T-cell (primary cell): ENCODE measurements around the gene OSBP2. TPM values are rescaled to one million over a fixed set of nuclear protein-coding genes. Genes with fewer than 3 reads are reported as not detected.
"Not testable (repeated sequence)": the region's sequence is repeated elsewhere in the genome, so short reads cannot be mapped to it uniquely, and the experiment has no call there.

Source experiments
- ATAC-seq, 4 experiments: fragments of 200-7000 bp in 3 of 4; fragments of 150-1000 bp in 1 of 4; cut with Tn5 transposase; replicated peaks in 1 of 4; 1 replicate in 3 of 4; 2 replicates in 1 of 4; pipeline ENCODE4 v1.10.0; 2021; ENCODE audit warnings: moderate library complexity in 3 of 4, mild to moderate bottlenecking in 2 of 4, moderate number of reproducible peaks in 1 of 4
- CTCF ChIA-PET, 2 donors: fragments of 300-600 bp; sonication (Branson Sonifier 250); formaldehyde crosslinking; loops; one replicate each; lab custom pipeline; 2022; ENCODE audit warnings: antibody characterized with exemption in 2 of 2; lab: Charles Lee
- POLR2A ChIA-PET, 2 donors: fragments of 300-600 bp; sonication (Branson Sonifier 250); formaldehyde crosslinking; loops; one replicate each; lab custom pipeline; 2022; ENCODE audit warnings: antibody characterized with exemption in 2 of 2; lab: Charles Lee
- DNase-seq, 35 experiments: peaks; one replicate each; pipeline versions ENCODE4 v3.0.0 to v3.0.0-alpha.2; 2013 to 2023
- H3K27ac ChIP-seq: one replicate; pipeline ENCODE4 v1.5.1; 2013; ENCODE audit warnings: low read length
- H3K27me3 ChIP-seq, 2 experiments: replicated peaks in 1 of 2; 1 replicate in 1 of 2; 2 replicates in 1 of 2; pipeline versions ENCODE4 v1.6.1 to v1.7.0; 2013; ENCODE audit warnings: low read length in 1 of 2, mixed read lengths in 1 of 2; ENCODE audit not compliant: control insufficient read depth in 2 of 2, insufficient read depth in 2 of 2; ENCODE audit errors: extremely low read depth in 1 of 2
- H3K36me3 ChIP-seq, 2 donors: 1 replicate in 1 of 2; 2 replicates in 1 of 2; pipeline versions ENCODE4 v1.6.1 to v1.7.0; 2013; ENCODE audit warnings: low read length in 1 of 2; ENCODE audit not compliant: control insufficient read depth in 2 of 2, insufficient read depth in 1 of 2; ENCODE audit errors: extremely low read depth in 1 of 2
- H3K4me1 ChIP-seq, 2 experiments: 1 replicate in 1 of 2; 2 replicates in 1 of 2; pipeline versions ENCODE4 v1.6.1 to v1.7.0; 2013; ENCODE audit warnings: low read length in 2 of 2, mixed read lengths in 1 of 2; ENCODE audit not compliant: insufficient read depth in 2 of 2, control insufficient read depth in 1 of 2; ENCODE audit errors: extremely low read depth in 1 of 2
- H3K4me3 ChIP-seq, 2 donors: 1 replicate in 1 of 2; 2 replicates in 1 of 2; pipeline versions ENCODE4 v1.5.1 to v1.7.0; 2013; ENCODE audit warnings: mild to moderate bottlenecking in 2 of 2, low read length in 1 of 2, moderate library complexity in 1 of 2; ENCODE audit not compliant: control insufficient read depth in 1 of 2; ENCODE audit errors: extremely low read depth in 1 of 2
- H3K9me3 ChIP-seq: 2 replicates; pipeline ENCODE4 v1.7.0; 2013
- H3K27ac Mint-ChIP-seq, 2 donors: one replicate each; pipeline ENCODE4 v1.8.0; 2020 to 2021; ENCODE audit warnings: mild to moderate bottlenecking in 2 of 2, mixed read lengths in 2 of 2
- H3K27me3 Mint-ChIP-seq, 2 donors: one replicate each; pipeline ENCODE4 v1.8.0; 2021 to 2022; ENCODE audit warnings: mixed read lengths in 2 of 2
- H3K36me3 Mint-ChIP-seq: one replicate; pipeline ENCODE4 v1.8.0; 2021; ENCODE audit warnings: mixed read lengths
- H3K4me1 Mint-ChIP-seq, 3 donors: one replicate each; pipeline ENCODE4 v1.8.0; 2020 to 2022; ENCODE audit warnings: mixed read lengths in 3 of 3, mild to moderate bottlenecking in 1 of 3
- H3K4me3 Mint-ChIP-seq, 3 donors: one replicate each; pipeline ENCODE4 v1.8.0; 2020 to 2022; ENCODE audit warnings: mild to moderate bottlenecking in 3 of 3, mixed read lengths in 3 of 3, moderate library complexity in 3 of 3
- H3K9me3 Mint-ChIP-seq, 3 donors: one replicate each; pipeline ENCODE4 v1.8.0; 2020 to 2022; ENCODE audit warnings: mixed read lengths in 3 of 3
- WGBS: methylation state at CpG from one replicate; pipeline ENCODE4 v1.1.5; 2013; ENCODE audit warnings: missing lambda C conversion rate; ENCODE audit not compliant: insufficient coverage; 5-methylcytosine and 5-hydroxymethylcytosine counted together
- total RNA-seq, 35 experiments: library from RNA in 6 of 35; stranded (reverse) in 6 of 35; fragments of 120-200 nt in 1 of 35; gene quantifications; one replicate each; pipeline versions ENCODE4 v1.2.1 to v1.2.4 and lab custom pipeline; 2013 to 2026

OSBP2 gene
- total RNA-seq, 5 donors from 2014 or later (not counting 1 experiment from before 2014, with no cell fraction given) = 1.6 to 2.8 (median 2.1) TPM

GRCh38 chr22:30709980-30710379 is 15.3 kb downstream of the OSBP2 start:
- H3K9me3 Mint-ChIP-seq, H3K9me3 ChIP-seq, H3K27me3 ChIP-seq, CTCF ChIA-PET, H3K36me3 ChIP-seq, POLR2A ChIA-PET, H3K27ac ChIP-seq, H3K36me3 Mint-ChIP-seq, H3K4me3 Mint-ChIP-seq, H3K27me3 Mint-ChIP-seq, H3K4me3 ChIP-seq: not testable (repeated sequence)
- ATAC-seq (peak in 3 of 4 experiments; percentile 27 to 58 (median 48)), DNase-seq (peak in 12 of 35 experiments; percentile 10 to 48 (median 23))
- Mint-ChIP-seq H3K27ac (peak overlapping the region in 1 of 2 donors; percentile 44), H3K4me1 (peaks cover 0 to 18% (median 11%) of the 10 kb centered on the region in 3 donors)
- H3K4me1 ChIP-seq = peaks cover 0 to 23% of the 10 kb centered on the region in 2 experiments
- WGBS = no CpG with 5 or more reads among the region's 6 CpGs

GRCh38 chr22:30712094-30712493 is 17.4 kb downstream of the OSBP2 start:
- no peaks in the 10 kb centered on the region for H3K27me3 ChIP-seq
- H3K27ac ChIP-seq = no peak overlapping the region
- no peaks in the 10 kb centered on the region for H3K9me3 ChIP-seq
- ChIA-PET POLR2A (no interaction called here), CTCF (no interaction called here)
- peaks cover 0 to 9% (median 7%) of the 10 kb centered on the region in 3 donors for H3K4me1 Mint-ChIP-seq
- ATAC-seq (no peak), DNase-seq (no peak)
- H3K4me1 ChIP-seq = peaks cover 0 to 8% of the 10 kb centered on the region in 2 experiments
- H3K36me3 ChIP-seq = no peaks in the 10 kb centered on the region
- no peak overlapping the region for H3K4me3 Mint-ChIP-seq
- H3K9me3 Mint-ChIP-seq = no peaks in the 10 kb centered on the region
- no CpG with 5 or more reads among the region's 1 CpG for WGBS
- peaks cover 2 to 8% of the 10 kb centered on the region in 2 donors for H3K27me3 Mint-ChIP-seq
- no peak overlapping the region for H3K4me3 ChIP-seq
- no peak overlapping the region for H3K27ac Mint-ChIP-seq
- no peaks in the 10 kb centered on the region for H3K36me3 Mint-ChIP-seq

- no peak overlapping the region for H3K27ac ChIP-seq
- Mint-ChIP-seq H3K4me3 (no peak overlapping the region), H3K9me3 (no peaks in the 10 kb centered on the region), H3K36me3 (no peaks in the 10 kb centered on the region), H3K27me3 (peaks cover 2 to 8% of the 10 kb centered on the region in 2 donors), H3K27ac (no peak overlapping the region), H3K4me1 (peaks cover 0 to 9% (median 7%) of the 10 kb centered on the region in 3 donors)
- H3K9me3 ChIP-seq = no peaks in the 10 kb centered on the region
- DNase-seq (no peak), ATAC-seq (no peak)
- no peak overlapping the region for H3K4me3 ChIP-seq
- H3K4me1 ChIP-seq = peaks cover 0 to 8% of the 10 kb centered on the region in 2 experiments
- ChIA-PET POLR2A (no interaction called here), CTCF (no interaction called here)
- no CpG with 5 or more reads among the region's 2 CpGs for WGBS
- peaks cover 0 to 3% of the 10 kb centered on the region in 2 experiments for H3K27me3 ChIP-seq
- no peaks in the 10 kb centered on the region for H3K36me3 ChIP-seq
These were observed 19.4 kb downstream of the OSBP2 start for GRCh38 chr22:30714062-30714461.

DNA sequence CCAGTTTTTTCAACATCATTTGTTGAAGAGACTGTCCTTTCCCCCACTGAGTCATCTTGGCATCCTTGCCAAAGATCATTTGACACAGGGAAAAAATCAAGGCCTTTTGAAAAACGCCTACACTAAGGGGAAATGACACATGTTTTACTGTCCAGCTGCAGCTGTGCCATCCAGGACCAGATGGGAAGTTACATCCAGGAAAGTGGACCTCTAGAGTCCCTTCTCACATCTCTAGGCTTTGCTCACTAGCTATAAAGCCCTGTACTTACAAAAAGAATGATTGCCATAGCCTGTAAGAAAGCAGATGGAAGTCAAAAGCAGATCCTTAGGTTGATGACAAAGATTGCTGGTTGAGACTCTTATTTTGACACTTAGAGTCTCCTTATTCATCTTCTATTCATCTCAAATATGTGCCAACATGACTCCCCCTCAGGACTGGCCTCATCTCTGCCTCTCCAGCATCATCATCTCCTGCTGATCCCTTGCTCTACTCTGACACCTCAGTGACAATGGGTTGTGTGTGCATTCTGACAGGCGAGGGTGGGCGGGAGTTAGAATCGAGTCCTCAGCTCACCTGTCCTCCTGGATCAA is 22.8 kb downstream of the OSBP2 start:
- Mint-ChIP-seq H3K27me3 (peaks cover 2 to 8% of the 10 kb centered on the region in 2 donors), H3K27ac (no peak overlapping the region), H3K4me3 (no peak overlapping the region), H3K4me1 (no peaks in the 10 kb centered on the region), H3K36me3 (no peaks in the 10 kb centered on the region), H3K9me3 (no peaks in the 10 kb centered on the region)
- ChIA-PET CTCF (no interaction called here), POLR2A (no interaction called here)
- Histone ChIP-seq H3K9me3 (no peaks in the 10 kb centered on the region), H3K4me3 (no peak overlapping the region), H3K36me3 (no peaks in the 10 kb centered on the region), H3K27ac (no peak overlapping the region), H3K4me1 (no peaks in the 10 kb centered on the region), H3K27me3 (peaks cover 0 to 3% of the 10 kb centered on the region in 2 experiments)
- 60% methylated on average over 1 of the region's 4 CpGs for WGBS
- DNase-seq (no peak), ATAC-seq (no peak)

DNA sequence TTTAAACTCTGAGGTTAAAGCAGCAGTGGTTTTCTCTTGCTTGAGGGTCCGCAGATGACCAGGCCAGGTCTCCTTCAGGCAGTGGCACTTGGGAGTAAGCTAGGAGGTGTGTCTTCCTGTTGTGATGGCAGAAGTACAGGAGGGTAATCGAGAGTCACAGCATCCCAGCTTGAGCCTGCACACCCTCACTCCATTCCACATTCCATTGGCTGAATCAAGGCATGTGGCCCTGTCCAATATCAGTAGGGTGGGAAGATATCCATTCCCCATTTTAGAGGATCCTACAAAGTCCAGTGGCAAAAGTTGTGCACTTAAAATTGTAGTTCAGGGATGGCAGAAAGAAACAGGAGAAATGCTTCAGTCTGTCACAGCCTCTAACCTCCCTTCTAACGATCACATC is 23.3 kb downstream of the OSBP2 start:
- Histone ChIP-seq H3K9me3 (no peaks in the 10 kb centered on the region), H3K4me3 (no peak overlapping the region), H3K4me1 (no peaks in the 10 kb centered on the region), H3K36me3 (no peaks in the 10 kb centered on the region), H3K27me3 (peaks cover 0 to 3% of the 10 kb centered on the region in 2 experiments), H3K27ac (no peak overlapping the region)
- H3K9me3 Mint-ChIP-seq = no peaks in the 10 kb centered on the region
- no peaks in the 10 kb centered on the region for H3K4me1 Mint-ChIP-seq
- H3K36me3 Mint-ChIP-seq = no peaks in the 10 kb centered on the region
- ChIA-PET POLR2A (no interaction called here), CTCF (no interaction called here)
- H3K27ac Mint-ChIP-seq = no peak overlapping the region
- no peak overlapping the region for H3K4me3 Mint-ChIP-seq
- DNase-seq (no peak), ATAC-seq (no peak)
- WGBS = no CpG with 5 or more reads among the region's 3 CpGs
- H3K27me3 Mint-ChIP-seq = peaks cover 2 to 8% of the 10 kb centered on the region in 2 donors

- Mint-ChIP-seq H3K4me1 (no peaks in the 10 kb centered on the region), H3K36me3 (no peaks in the 10 kb centered on the region), H3K27ac (no peak overlapping the region), H3K9me3 (no peaks in the 10 kb centered on the region), H3K4me3 (no peak overlapping the region), H3K27me3 (peaks cover 2 to 8% of the 10 kb centered on the region in 2 donors)
- DNase-seq (no peak), ATAC-seq (no peak)
- CTCF ChIA-PET = no interaction called here
- Histone ChIP-seq H3K36me3 (no peaks in the 10 kb centered on the region), H3K4me3 (no peak overlapping the region), H3K27ac (no peak overlapping the region), H3K27me3 (peaks cover 0 to 3% of the 10 kb centered on the region in 2 experiments), H3K4me1 (no peaks in the 10 kb centered on the region), H3K9me3 (no peaks in the 10 kb centered on the region)
- POLR2A ChIA-PET = no interaction called here
- WGBS = 86% methylated on average over 3 of the region's 4 CpGs
These were observed 23.8 kb downstream of the OSBP2 start for GRCh38 chr22:30718491-30718890.
